HepG2 (cell line): ENCODE data around the gene ZNF490. TPM values are rescaled to one million over a fixed set of nuclear protein-coding genes. Genes with fewer than 3 reads are reported as not detected.
A peak's percentile ranks its signal among the peaks of the same experiment; 100 is the strongest.
"Not testable (repeated sequence)": the region's sequence is repeated elsewhere in the genome, so short reads cannot be mapped to it uniquely, and the experiment has no call there.

Experiments used
- ATAC-seq: fragments of 200-7000 bp; cut with Tn5 transposase; 3 replicates; pipeline ENCODE4 v1.9.1; 2020; ENCODE audit warnings: mild to moderate bottlenecking, moderate library complexity
- BruUV-seq: library from RNA; stranded (reverse); fragments of 400-500 nt; replicated peaks from 2 replicates; lab custom pipeline; 2021; lab: Mats Ljungman, UMichigan
- CTCF ChIA-PET: fragments of 300-600 bp; formaldehyde crosslinking; extraction: SDS; loops from one replicate; lab custom pipeline; 2021; ENCODE audit warnings: low total read pairs, inconsistent platforms, low intra/inter-chr PET ratio; lab: Yijun Ruan, JAX
- POLR2A ChIA-PET: fragments of 350-600 bp; sonication (Branson Sonifier 250); formaldehyde crosslinking; loops from one replicate; lab custom pipeline; 2020; ENCODE audit warnings: antibody characterized with exemption, inconsistent platforms; lab: Yijun Ruan, JAX
- DNase-seq: peaks from one replicate; pipeline ENCODE4 v3.0.0-alpha.2; 2015; ENCODE audit warnings: low spot score
- FAIRE-seq: peaks from 3 replicates; lab custom pipeline; 2011; peaks lifted over from hg19 to GRCh38; lab: Jason Lieb, UNC
- H2AFZ ChIP-seq: one replicate; pipeline ENCODE4 v1.6.1; 2011; ENCODE audit warnings: low read length, inconsistent platforms
- H3K27ac ChIP-seq: fragments of 300-600 bp; 3 replicates; pipeline ENCODE4 v1.8.0; 2011; ENCODE audit warnings: mixed run types, mild to moderate bottlenecking, mixed read lengths, low read length, inconsistent platforms; ENCODE audit not compliant: insufficient read depth; ENCODE audit errors: extremely low read length
- H3K27me3 ChIP-seq, 2 experiments: fragments of 200-600 bp in 1 of 2; 2 replicates in 1 of 2; 3 replicates in 1 of 2; pipeline versions ENCODE4 v1.6.0 to v1.8.0; 2011; ENCODE audit warnings: low read length in 2 of 2, mild to moderate bottlenecking in 2 of 2, moderate library complexity in 2 of 2, inconsistent platforms in 1 of 2; ENCODE audit not compliant: insufficient read depth in 2 of 2, control insufficient read depth in 1 of 2
- H3K36me3 ChIP-seq, 2 experiments: fragments of 200-600 bp in 1 of 2; replicated peaks in 1 of 2; 2 replicates in 1 of 2; 3 replicates in 1 of 2; pipeline versions ENCODE4 v1.5.1 to v1.8.0; 2011; ENCODE audit warnings: low read length in 2 of 2, inconsistent platforms in 1 of 2; ENCODE audit not compliant: insufficient read depth in 2 of 2, control insufficient read depth in 1 of 2
- H3K4me1 ChIP-seq: 2 replicates; pipeline ENCODE4 v1.5.1; 2012; ENCODE audit warnings: low read length, inconsistent platforms; ENCODE audit not compliant: insufficient read depth
- H3K4me2 ChIP-seq: 2 replicates; pipeline ENCODE4 v1.6.0; 2011; ENCODE audit warnings: low read depth, low read length, inconsistent platforms
- H3K4me3 ChIP-seq, 3 experiments: fragments of 200-600 bp in 1 of 3; sonication (generic), shearing (Covaris generic) in 1 of 3; replicated peaks in 1 of 3; 2 replicates each; pipeline ENCODE4 v1.5.1; 2011 to 2016; ENCODE audit warnings: low read length in 3 of 3, inconsistent platforms in 2 of 3, low read depth in 2 of 3, mild to moderate bottlenecking in 2 of 3, control low read depth in 1 of 3, mixed read lengths in 1 of 3; ENCODE audit not compliant: insufficient read depth in 1 of 3
- H3K79me2 ChIP-seq: one replicate; pipeline ENCODE4 v1.6.1; 2011; ENCODE audit warnings: low read length, inconsistent platforms; ENCODE audit not compliant: insufficient read depth
- H3K9ac ChIP-seq: 2 replicates; pipeline ENCODE4 v1.6.0; 2011; ENCODE audit warnings: mild to moderate bottlenecking, low read depth, low read length, inconsistent platforms; ENCODE audit not compliant: insufficient read depth
- H3K9me3 ChIP-seq: 2 replicates; pipeline ENCODE4 v1.5.1; 2012; ENCODE audit warnings: mild to moderate bottlenecking, low read length
- H4K20me1 ChIP-seq: 2 replicates; pipeline ENCODE4 v1.6.0; 2011; ENCODE audit warnings: inconsistent platforms, mild to moderate bottlenecking, low read length, moderate library complexity; ENCODE audit not compliant: insufficient read depth
- ETV5 ChIP-seq: IDR thresholded peaks from 2 replicates; pipeline ENCODE4 v1.6.1; 2018; ENCODE audit warnings: missing biosample characterization, missing genetic modification reagents, inconsistent platforms, borderline replicate concordance
- GATAD2A ChIP-seq: IDR thresholded peaks from 2 replicates; pipeline ENCODE4 v1.6.1; 2016
- HOXA3 ChIP-seq: sonication (generic); formaldehyde crosslinking; IDR thresholded peaks from 2 replicates; pipeline ENCODE4 v1.5.0; 2020; ENCODE audit warnings: missing genetic modification reagents
- MAFF ChIP-seq: IDR thresholded peaks from 2 replicates; pipeline ENCODE4 v1.6.1; 2011; ENCODE audit warnings: low read depth, low read length, improper control_type of control experiment
- SOX13 ChIP-seq, 3 experiments: fragments of 450-650 bp in 1 of 3; sonication (generic) in 1 of 3; formaldehyde crosslinking in 1 of 3; IDR thresholded peaks in 2 of 3; conservative IDR thresholded peaks in 1 of 3; 2 replicates each; pipeline versions ENCODE4 v1.5.0 to v1.6.1; 2016 to 2020; ENCODE audit warnings: antibody characterized with exemption in 1 of 3, mild to moderate bottlenecking in 1 of 3, missing compliant biosample characterization in 1 of 3, missing genetic modification reagents in 1 of 3, moderate library complexity in 1 of 3
- ZBTB7B ChIP-seq: sonication (generic); formaldehyde crosslinking; IDR thresholded peaks from 2 replicates; pipeline ENCODE4 v1.4.0; 2020; ENCODE audit warnings: missing genetic modification reagents
- ZNF331 ChIP-seq: sonication (generic); formaldehyde crosslinking; IDR thresholded peaks from 2 replicates; pipeline ENCODE4 v1.4.0; 2020; ENCODE audit warnings: missing genetic modification reagents
- ZNF687 ChIP-seq: sonication (generic); formaldehyde crosslinking; IDR thresholded peaks from 2 replicates; pipeline ENCODE4 v1.5.1; 2020; ENCODE audit warnings: mild to moderate bottlenecking, missing genetic modification reagents, moderate library complexity
- ZNF740 ChIP-seq: sonication (generic); formaldehyde crosslinking; IDR thresholded peaks from 2 replicates; pipeline ENCODE4 v1.4.0; 2020; ENCODE audit warnings: missing genetic modification reagents
- ZNF777 ChIP-seq: sonication (generic); formaldehyde crosslinking; IDR thresholded peaks from 2 replicates; pipeline ENCODE4 v1.4.0; 2020; ENCODE audit warnings: missing genetic modification reagents
- WGBS: methylation state at CpG from one replicate; pipeline ENCODE4 v1.1.6; 2017; ENCODE audit warnings: low lambda C conversion rate; 5-methylcytosine and 5-hydroxymethylcytosine counted together
- in situ Hi-C: cut with HindIII; loops from 2 replicates; pipeline ENCODE4 v1.10.0; 2017; ENCODE audit warnings: low pct_unique_long_range_greater_than_20kb; ENCODE audit not compliant: extremely low pct_ligation_motif_present
- intact Hi-C: fragments of 100-400 bp; cut with micrococcal nuclease; formaldehyde crosslinking; loops from one replicate; pipeline ENCODE4 v1.10.0; 2022; ENCODE audit not compliant: unreplicated experiment
- polyA plus RNA-seq, 8 experiments: library from polyadenylated mRNA; depleted of rRNA in 3 of 8; stranded (reverse) in 7 of 8; unstranded in 1 of 8; fragments of >200 nt; fragmentation: Illumina TruSeq in 4 of 8; extraction: Trizol in 4 of 8; gene quantifications; 2 replicates each; pipeline versions ENCODE4 v1.2.1 to v1.2.3, GENCODE V29; 2011 to 2016; ENCODE audit warnings: low read depth in 4 of 8, missing spikeins in 1 of 8, mixed read lengths in 1 of 8; ENCODE audit not compliant: insufficient read depth in 1 of 8
- total RNA-seq, 5 experiments: library from RNA; depleted of rRNA; stranded (reverse); fragments of >200 nt; fragmentation: Illumina TruSeq; extraction: Trizol; gene quantifications; 2 replicates each; pipeline ENCODE4 v1.2.3, GENCODE V29; 2016; ENCODE audit warnings: low read depth in 1 of 5
- TF ChIP-seq, protein P1 (sequence below): IDR thresholded peaks from 2 replicates; pipeline ENCODE4 v1.4.0; 2020; ENCODE audit warnings: mild to moderate bottlenecking, missing genetic modification reagents
- TF ChIP-seq, protein P2 (sequence below): IDR thresholded peaks from 2 replicates; pipeline ENCODE4 v1.6.1; 2016; ENCODE audit warnings: missing compliant biosample characterization, missing genetic modification reagents, borderline replicate concordance

Gene ZNF490
- total and polyA plus RNA-seq, 2 of the 13 experiments (the other 11 are each of a cell fraction or from before 2014, with no cell fraction given) = 1.3 to 2.9 TPM

- Histone ChIP-seq H3K4me2 (peak overlapping the region; percentile 69), H4K20me1 (peaks cover 12% of the 10 kb centered on the region; the same call in 1 of the 2 replicates), H3K4me1 (peaks cover 28% of the 10 kb centered on the region), H3K4me3 (peak overlapping the region; percentile 34 to 42 (median 40); a peak in 3 of 6 replicates), H3K36me3 (peaks cover 0 to 15% of the 10 kb centered on the region in 2 experiments; a peak in 2 of 5 replicates), H3K9ac (peak overlapping the region; percentile 63), H3K27ac (peak overlapping the region; percentile 81), H3K79me2 (peaks cover 44% of the 10 kb centered on the region)
- in situ Hi-C loops; H2AFZ ChIP-seq; intact Hi-C loops; H3K27me3 ChIP-seq; H3K9me3 ChIP-seq; DNase-seq; BruUV-seq; FAIRE-seq; CTCF ChIA-PET; TF ChIP-seq SOX13 (IDR thresholded peaks at IDR 0.05): not testable (repeated sequence)
- POLR2A ChIA-PET = interaction anchor here (1.3 kb wide), 1 partner anchor 10 kb away, joined by 11 read pairs; the partner anchor contains the start of genes ZNF490 and ZNF791
- 48% methylated on average over 13 of the region's 26 CpGs for WGBS
- ATAC-seq = peak; percentile 71
- TF ChIP-seq HOXA3 (CRISPR knock-in tag) (0 out of 2 replicates have a peak, but pooled peaks have one; percentile 39), GATAD2A (CRISPR knock-in tag) (0 out of 2 replicates have a peak, but pooled peaks have one; percentile 30), ZNF777 (CRISPR knock-in tag) (peak; percentile 54; the same call in 1 of the 2 replicates), ZNF740 (peak; percentile 66; the same call in 1 of the 2 replicates), ZBTB7B (CRISPR knock-in tag) (0 out of 2 replicates have a peak, but pooled peaks have one; percentile 28), MAFF (peak; percentile 47), SOX13 (CRISPR knock-in tag; conservative IDR thresholded peaks at IDR 0.05 in 1 of 2, IDR thresholded peaks at IDR 0.05 in 1 of 2) (peak in 1 of 2 experiments; percentile 58; a peak in 2 of 4 replicates), ZNF687 (CRISPR knock-in tag) (peak; percentile 22; the same call in 1 of the 2 replicates), ETV5 (0 out of 2 replicates have a peak, but pooled peaks have one; percentile 13), ZNF331 (CRISPR knock-in tag) (peak; percentile 10; the same call in 1 of the 2 replicates)
- TF ChIP-seq, protein P1, sequence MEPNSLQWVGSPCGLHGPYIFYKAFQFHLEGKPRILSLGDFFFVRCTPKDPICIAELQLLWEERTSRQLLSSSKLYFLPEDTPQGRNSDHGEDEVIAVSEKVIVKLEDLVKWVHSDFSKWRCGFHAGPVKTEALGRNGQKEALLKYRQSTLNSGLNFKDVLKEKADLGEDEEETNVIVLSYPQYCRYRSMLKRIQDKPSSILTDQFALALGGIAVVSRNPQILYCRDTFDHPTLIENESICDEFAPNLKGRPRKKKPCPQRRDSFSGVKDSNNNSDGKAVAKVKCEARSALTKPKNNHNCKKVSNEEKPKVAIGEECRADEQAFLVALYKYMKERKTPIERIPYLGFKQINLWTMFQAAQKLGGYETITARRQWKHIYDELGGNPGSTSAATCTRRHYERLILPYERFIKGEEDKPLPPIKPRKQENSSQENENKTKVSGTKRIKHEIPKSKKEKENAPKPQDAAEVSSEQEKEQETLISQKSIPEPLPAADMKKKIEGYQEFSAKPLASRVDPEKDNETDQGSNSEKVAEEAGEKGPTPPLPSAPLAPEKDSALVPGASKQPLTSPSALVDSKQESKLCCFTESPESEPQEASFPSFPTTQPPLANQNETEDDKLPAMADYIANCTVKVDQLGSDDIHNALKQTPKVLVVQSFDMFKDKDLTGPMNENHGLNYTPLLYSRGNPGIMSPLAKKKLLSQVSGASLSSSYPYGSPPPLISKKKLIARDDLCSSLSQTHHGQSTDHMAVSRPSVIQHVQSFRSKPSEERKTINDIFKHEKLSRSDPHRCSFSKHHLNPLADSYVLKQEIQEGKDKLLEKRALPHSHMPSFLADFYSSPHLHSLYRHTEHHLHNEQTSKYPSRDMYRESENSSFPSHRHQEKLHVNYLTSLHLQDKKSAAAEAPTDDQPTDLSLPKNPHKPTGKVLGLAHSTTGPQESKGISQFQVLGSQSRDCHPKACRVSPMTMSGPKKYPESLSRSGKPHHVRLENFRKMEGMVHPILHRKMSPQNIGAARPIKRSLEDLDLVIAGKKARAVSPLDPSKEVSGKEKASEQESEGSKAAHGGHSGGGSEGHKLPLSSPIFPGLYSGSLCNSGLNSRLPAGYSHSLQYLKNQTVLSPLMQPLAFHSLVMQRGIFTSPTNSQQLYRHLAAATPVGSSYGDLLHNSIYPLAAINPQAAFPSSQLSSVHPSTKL (CRISPR knock-in tag) = peak; percentile 32; the same call in 1 of the 2 replicates
- TF ChIP-seq, protein P2, sequence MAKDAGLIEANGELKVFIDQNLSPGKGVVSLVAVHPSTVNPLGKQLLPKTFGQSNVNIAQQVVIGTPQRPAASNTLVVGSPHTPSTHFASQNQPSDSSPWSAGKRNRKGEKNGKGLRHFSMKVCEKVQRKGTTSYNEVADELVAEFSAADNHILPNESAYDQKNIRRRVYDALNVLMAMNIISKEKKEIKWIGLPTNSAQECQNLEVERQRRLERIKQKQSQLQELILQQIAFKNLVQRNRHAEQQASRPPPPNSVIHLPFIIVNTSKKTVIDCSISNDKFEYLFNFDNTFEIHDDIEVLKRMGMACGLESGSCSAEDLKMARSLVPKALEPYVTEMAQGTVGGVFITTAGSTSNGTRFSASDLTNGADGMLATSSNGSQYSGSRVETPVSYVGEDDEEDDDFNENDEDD = peak; percentile 80; the same call in 1 of the 2 replicates
Measured at GRCh38 chr19:12621253-12622024, 10.8 kb upstream of the ZNF490 start.
